Activated naive CD4-positive, alpha-beta T cell treated with Interleukin-2 at 50 U/mL for 16 hours (primary cell): ENCODE measurements around the gene WHRN.

Source experiments
- DNase-seq: peaks from one replicate; pipeline ENCODE4 v3.0.0-alpha.2; 2020

WHRN gene

DNA sequence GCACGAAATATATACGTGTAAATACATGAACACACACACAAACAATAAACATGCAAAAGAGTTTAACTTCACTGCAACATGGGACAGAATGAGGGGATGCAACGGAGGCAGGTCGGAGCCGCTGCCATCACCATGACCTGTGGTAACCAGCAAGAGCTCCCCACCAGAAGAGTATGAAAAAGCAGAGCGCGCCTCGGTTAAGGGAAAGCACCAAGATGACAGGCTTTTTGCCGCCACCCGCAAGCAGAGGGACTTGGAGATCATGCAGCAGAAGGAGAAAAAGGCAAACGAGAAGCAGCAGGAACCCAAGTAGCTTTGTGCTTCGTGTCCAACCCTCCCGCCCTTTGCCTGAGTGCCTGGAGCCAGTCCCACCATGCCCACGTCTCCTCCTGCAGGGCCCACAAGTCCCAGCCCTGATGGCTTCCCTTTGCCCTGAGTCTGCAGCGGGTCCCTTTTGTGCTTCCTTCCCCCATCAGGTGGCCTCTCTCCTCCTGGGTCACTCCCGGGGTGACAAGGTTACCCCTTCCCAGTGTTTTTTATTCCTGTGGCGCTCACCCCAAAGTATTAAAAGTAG is 13.8 kb downstream of the WHRN start:
- no peak for DNase-seq

DNA sequence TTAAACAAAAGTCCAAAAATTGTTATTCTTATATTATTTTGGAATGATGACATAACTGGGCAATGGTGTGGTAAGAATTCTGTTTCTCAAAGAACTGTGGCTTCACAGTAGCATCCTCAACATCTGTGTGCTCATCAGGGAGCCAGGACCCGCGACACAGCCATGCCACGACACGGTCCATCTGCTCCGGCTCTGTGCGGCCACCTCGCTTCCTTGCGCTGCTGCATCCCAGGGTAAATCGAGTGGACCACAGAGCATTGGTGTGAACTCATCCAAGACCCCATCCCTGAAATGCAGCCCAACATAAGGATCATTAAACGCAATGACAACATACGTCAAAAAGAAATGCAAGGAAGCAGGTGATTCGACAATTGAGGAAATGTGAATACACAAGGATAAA is 15.3 kb downstream of the WHRN start:
- DNase-seq, result no peak

DNA sequence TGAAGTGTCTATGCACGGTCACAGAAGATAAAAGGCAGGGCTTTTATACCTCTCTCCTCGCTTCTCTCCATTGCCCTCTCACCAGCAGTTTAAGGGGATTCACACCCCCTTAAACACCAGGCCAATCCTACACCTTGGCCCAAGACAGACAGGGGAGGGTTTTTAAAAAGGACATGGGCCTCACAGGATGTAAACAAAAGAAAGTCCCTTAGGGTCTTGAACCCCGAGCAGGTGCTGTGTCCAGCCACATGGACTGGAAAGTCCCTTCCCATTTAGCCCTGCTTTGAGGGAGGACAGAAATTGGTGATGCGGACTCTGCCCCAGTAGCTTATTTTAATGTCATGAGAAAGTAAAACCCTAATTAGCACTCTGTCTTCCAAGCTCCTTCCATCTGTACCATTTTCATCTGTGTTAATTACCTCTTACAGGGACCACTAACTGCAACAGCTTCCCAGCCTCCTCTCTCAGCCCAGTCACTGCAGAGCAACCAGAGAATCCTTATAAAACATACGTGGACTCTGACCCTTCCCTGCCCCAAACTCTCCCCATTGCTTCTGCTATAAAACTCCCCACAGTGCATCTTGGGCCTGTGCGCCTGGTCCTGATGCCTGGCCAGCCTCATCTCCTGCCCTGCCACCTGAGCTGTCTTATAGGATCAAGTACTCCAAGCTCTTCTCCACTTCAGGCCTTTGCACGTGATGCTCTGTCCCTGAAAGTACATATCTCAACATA is 16.7 kb downstream of the WHRN start:
- DNase-seq, result no peak

DNA sequence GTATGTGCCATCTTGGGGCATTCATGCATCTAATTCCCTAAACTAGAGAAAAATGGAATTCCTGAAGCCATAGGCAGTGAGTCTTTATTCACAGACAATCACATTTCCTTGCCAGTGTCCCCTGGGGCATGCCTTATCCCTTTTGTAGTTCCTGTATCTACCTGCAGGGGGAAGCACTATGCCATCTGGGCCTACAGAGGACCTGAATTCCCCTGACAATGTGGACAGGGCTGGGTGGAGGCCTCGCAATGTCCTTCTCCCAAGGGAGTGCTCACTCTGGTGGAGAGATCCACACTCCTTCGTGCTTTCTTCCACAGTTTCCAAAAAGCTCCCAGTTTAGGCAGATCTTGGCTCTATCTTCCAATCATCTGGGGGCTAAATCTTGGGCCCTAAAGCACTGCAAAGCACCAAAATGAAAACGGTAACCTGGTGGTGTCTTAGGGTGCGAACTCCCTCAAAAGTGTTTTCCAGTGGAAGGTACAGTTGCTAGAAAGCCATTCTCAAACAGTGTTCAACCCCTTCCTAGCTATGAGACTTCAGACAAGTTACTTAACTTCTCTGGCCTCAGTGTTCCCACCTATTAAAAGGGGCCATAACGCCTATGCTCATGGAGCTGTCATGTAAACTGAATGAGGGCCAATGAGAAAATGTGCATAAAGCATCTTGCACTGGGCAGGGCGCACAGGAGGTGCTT is 17.5 kb downstream of the WHRN start:
- DNase-seq, result peak; percentile 59

DNA sequence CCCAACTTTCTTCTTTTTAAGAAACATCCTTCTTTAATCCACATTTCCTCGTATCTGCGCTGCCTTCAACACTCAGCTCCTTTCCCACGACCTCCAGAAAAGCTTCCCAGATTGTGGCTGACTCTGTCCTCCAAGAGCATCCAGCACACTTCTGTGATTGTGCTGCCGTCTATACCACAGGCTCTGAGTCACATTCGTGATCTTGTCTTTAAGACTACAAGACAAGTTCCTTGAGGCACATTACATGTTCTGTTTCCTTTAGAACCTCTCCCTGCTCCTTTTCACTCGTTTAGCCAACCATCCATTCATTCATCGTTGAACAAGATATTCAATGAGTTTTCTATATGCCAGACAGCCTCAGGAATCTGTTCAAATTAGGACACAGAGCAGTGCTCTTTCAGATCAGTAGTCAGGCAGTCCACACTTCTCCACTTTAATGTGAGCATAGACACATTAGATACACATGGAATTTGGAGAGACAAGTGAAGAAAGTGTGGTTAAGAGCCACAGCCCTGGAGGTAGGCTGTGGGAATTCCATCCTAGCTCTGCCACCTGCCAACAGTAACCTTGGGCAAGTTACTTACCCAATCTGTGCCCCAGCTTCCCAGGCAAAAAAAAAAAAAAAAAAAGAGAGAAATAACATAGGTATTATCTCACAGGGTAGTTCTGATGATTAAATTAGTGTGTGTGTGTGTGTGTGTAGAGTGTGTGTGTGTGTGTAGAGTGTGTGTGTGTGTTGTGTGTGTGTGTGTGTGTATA is 18.9 kb downstream of the WHRN start:
- no peak for DNase-seq

DNA sequence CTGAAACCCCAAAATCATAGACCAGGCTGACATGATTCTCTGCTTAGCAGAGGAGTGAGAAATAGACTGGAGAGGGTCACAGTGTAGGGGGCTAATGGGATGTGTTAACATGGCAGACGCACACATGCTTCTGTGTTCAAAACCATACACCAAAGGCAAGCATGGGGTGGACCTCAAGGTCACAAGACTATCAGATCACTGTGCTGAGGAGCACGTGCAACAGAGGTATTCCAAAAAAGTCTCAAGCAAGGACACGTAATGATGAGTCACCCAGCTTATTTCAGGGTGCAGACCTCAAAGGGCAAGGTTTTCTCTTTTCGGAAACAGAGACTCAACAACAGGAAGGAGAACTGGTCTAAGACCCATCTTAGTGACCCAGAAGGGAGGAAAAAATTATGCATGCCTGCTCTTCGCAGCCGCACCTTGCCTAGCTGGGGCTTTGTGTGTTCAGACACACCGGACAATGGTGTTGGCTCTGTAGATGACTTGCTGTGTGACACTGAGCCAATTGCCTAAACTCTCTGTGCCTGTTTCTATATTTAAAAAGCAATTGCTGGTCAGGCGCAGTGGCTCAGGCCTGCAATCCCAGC is 20.3 kb downstream of the WHRN start:
- peak; percentile 42 for DNase-seq

DNA sequence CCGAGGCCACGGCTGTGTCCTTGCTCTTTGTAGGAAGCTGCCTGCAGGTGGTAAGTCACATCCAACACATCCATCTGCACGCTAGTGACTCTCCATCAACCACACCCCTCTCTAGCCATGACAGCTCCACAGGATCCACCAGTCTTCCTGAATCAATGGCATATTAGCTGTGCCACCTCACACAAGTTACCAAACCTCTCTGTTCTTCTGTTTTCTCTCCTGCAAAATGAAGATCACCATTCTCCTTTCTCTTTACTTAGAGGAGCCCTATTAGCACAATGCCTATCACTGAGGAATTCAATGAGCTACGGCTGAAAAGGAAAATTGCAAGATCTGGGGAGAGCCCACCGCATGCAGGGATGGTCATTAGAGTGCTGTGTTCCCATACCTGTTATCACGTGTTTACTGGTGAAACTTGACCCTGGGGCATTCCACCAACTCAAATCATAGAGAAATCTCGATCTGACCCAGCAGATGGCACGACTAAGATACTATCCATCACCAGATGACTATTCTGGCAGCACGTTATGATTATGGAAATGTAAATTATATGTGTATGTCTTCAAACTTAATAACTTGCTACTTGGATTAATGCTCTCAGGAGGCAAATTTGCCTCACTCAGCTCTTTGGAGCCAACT is 20.9 kb downstream of the WHRN start:
- no peak for DNase-seq

DNA sequence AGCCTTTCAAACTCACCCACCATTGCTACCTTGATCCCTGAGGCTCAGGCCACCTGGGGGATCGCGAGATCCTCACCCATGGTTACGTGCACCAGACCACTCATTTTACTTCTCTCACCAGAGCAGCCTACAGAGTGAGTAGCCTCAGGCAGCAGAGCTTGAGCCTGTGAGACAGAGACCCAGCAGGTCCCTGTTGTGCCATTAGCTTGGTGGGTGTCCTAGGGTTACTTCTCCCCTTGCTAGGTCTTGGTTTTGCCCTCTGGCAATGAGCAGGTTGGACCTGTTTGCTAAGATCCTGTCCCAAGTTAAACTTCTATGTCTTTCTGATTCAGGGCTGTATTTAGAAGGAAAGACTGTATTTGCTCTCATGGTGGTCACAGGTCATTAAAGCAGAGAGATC is 21.8 kb downstream of the WHRN start:
- DNase-seq, result no peak

DNA sequence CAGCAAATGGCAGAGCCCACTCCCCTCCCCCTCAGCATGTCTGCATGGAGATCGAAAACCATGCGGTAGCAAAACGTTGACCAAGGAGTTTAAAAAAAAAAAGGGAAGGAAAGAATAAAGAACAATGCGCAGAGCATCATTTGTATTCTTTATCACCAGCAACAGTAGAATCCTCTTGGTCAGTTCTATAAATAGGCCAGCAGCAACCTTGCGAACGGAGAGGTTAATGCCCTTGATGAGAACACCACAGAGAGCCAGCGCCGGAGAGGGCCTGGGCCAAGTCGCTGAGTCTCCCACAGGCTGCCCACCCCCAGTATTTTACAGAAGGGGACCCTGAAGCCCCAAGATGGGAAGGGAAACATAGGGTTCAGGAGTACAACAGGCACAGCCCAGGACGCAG is 22.7 kb downstream of the WHRN start:
- DNase-seq, result no peak

DNA sequence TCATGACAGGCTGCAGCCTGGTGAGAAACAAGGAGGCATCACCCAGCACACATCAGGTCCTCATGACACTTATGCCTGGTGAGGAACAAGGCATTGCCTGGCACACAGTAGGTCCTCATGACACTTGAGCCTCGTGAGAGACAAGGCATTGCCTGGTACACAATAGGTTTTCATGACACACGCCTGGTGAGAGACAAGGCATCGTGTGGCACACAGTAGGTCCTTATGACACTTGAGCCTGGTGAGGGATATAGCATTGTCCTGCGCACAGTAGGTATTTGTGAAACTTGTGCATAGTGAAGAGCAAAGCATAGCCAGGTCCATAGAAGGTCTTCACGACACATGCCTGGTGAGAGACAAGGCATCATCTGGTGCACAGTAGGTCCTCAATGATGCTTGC is 23.5 kb downstream of the WHRN start:
- no peak for DNase-seq

DNA sequence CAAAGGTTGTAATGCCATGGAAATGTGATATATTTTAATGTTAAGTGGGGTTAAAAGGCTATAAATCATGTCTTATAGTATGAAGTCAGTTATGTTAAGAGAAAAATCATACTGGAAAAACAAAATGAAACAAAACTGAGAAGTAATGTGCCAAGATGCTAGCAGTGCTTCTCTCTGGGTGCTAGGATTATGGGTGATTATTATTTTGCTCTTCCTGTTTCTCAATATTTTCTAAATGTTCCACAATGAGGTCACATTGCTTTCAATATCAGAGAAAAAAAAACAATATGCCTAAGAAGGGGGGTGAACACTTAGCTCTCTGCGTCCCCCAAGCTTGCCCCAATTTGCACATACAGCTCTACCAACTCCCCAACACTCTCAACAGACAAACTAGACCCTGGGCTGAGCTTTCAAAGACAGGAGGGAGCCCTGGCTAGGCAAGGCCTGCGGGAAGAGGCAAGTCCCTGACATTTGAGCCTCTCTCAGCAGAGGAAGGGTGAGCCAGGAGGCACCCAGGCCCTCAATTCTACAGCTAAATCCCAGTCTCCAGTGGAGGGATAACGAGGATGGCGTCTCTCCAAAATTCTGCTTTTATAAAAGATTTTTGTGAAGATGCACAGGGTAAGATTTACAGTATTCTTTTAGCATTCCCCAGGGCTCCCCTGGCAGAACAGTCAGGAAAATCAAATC is 24.4 kb downstream of the WHRN start:
- DNase-seq, result no peak

DNA sequence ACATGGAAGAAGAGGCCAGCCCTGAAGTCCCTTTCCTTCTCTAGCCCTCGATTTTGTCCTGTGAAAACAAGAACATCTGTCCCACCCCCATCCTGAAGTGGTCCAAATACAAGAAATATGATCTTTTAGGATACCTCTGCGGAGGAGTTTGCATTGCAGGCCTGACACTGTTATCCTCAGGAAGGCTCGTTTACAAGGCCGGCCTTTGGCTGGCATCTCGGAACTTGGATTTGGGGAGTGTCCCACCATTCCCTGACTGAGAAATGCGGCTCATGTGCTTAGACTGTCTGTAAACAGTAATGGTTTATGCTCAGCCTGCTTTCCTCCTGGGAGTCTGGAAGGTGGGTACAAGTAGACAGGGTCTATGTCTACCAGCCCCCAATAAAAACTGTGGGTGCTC is 26.4 kb downstream of the WHRN start:
- no peak for DNase-seq

DNA sequence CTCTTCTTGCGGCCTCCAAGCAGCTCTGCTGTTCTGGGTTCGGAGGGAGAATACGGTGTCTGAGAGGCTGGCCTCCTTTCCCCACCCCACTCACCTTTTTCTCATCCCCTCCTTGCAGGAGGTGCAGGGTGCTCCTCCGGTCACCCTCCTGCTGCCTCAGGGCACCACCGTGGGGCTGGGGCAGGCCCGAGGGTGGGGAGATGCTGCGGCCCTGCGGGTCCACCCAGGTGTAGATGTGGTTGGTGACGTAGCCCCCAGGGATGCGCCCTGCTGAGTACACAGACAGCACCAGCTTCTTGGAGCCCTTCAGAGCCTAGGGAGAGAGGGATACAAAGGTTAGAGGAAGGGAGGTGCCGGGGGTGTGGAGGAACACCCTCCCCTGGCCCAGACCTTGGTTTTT is 26.8 kb downstream of the WHRN start:
- DNase-seq, result no peak

DNA sequence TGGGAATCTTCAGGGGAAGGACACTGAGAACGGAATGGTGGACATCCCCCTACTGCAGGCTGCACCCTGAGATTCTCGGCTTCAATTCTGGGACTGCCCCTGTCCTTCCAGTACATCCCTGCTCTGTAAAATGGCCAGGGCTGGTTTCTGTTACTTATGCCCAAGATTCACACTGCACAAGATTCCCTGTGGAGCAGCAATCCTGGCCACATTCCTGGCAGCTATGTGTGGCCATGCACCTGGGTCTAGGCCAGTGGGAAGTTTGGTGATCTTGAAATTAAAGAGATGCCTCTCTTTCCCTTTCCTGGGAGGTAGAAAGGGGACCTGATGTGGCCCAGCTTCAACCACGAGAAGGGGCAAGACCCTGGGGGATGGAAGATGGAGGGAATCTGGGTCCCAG is 27.6 kb downstream of the WHRN start:
- DNase-seq, result no peak

DNA sequence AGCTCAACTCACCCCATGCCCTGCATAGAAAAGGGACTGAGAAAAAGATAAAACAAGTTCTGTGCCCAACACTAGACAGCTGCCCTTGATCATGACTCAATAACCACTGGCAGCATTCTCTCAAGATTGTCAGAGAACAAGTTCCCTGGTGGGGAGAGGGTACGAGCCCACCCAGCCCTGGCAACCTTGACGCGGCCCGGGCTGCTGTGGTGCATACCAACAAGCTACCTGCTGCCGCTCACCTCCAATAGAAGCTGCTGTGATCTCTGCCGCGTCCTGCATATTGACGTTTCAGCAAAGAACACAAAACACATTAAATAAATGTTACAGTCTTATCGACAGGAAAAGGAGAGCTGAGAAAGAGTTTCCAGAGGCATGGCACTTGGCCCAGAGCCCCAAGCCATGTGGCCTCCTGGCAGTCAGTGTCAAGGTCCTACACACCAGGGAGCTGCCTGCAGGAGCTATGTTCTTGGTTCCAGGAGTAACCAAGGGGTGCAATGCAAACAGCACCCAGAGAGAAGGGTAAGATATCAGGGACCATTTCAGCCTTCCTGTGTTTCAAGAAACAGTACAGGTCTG is 28.3 kb downstream of the WHRN start:
- no peak for DNase-seq

DNA sequence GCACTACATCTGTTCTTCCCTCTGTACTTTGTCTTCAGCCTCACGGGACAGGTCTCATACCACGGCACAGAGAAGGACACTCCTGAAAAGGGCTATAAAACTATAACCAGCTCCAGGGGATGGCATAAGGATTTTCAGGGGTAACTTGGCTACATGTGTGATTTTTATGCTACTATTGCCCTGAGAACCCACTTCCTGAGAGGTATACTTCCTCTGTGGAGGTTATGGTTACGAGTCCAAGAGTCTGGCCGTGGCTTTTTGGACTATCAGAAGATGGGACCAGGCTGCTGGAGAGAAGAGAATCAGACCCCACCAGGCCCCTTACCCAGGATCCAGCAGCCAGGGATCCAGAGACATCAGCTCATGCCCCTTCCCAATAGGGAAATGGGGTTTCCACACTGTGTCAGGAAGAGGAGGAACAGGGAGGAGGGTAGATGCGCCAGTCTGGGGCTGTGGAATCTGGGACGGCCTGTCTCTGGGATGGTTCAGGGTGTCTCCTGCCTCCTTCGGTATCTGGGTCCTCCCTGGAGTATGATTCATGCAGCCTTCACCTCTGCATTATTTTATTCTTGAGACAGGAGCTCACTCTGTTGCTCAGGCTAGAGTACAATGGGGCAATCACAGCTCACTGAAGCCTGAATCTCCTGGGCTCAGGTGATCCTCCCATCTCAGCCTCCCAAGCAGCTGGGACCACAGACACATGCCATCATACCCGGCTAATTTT is 29.7 kb downstream of the WHRN start:
- DNase-seq, result no peak

DNA sequence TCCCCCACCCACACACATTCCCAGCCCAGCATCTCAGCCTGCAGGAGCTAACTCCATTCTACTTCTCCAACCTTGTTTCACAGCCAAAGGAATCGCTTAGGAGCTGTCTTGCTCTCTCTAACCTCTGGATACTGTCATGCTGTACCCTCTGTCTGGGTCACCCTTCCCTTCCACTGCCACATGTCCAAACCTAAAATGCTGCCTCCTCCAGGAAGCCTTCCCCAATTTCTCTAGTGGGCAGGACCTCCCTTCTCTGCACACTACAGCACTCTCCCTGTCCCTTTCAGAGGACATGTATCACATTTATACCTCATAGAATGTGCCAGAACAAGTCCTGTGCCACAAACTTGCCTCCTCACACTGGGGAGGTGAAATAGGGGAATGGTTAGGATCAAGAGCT is 30.8 kb downstream of the WHRN start:
- DNase-seq, result no peak

DNA sequence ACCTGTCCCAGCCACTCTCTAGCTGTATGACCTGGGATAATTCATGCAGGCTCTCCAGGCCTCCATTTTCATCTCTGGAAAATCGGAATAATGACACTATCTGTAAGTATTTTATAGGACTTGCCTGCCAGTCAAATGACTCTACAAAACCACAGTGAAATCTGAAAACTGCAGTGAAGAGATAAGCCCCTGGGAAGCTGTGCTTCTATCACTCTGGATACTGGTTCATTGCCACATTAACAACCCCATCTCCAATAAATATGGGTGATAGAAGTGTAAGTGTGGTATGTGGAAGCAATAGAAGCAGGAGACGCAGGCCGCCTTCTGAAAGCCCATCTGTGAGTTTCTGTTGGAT is 31.8 kb downstream of the WHRN start:
- no peak for DNase-seq

DNA sequence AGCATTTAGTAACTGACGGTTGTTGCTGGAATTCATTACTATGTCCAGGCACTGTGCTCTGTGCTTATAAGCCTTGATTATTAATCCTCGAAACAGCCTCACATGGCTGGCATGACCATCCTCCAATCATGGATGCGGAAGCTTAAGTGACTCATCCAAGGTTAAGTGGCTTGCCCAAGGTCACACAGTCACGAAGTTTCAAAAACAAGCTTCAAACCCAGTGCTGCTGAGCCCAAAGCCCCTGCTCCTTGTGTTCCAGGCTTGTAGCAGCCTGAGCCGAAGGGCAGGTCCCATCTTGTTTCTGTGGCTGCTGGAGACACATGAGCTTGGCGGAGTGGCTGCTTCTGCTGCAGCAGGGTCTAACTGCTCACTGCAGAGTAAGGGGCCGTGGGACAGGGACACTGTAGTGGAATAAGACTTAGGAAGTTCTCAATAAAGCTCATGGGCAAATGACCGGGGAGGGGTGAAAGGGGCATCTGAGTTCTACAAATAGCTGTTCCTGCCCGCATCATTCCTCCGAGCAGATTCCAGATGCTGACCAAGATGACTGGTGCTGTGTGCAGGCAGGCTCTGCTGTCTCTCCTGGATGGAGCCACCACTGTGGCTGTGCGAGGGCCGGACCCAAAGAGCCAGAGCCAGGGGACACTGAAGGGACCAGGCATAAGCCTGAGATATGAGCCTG is 32.4 kb downstream of the WHRN start:
- DNase-seq, result no peak

DNA sequence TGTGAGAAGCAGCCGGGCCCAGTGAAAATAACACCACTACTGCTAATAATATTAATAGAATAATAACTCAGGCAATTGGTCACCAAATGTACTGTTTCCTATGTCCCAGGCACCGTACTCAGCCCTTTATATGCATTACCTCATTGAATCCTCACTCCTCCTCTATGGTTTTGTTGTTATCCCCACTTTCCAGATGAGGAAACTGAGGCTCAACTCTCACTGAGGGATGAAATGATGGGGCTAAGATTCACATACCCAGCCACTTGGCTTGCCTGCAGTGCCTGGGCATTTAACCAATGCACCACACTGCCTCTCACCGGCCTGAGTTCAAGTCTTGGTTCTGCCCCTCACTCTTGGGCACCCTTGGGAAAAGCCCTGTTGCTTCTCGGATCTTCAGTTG is 34.1 kb downstream of the WHRN start:
- no peak for DNase-seq

DNA sequence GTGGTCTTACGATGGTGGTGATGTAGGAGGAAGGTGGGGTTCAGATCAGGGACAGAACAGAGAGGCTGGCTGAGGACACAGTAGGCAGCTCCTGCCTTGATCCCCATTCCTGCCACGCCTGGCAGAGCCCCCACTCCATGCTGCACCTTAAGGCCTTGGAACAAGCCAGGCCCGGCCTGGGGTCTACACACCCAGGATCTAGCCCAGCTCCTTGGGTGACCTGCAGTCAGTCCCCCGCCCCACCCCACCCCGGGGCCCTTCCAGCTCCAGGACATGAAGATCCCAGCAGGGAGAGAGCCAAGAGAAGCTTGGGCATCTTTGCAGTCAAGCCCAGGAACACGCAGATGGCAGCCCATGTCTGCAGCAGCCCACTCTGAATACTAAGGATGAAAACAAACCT is 34.7 kb downstream of the WHRN start:
- no peak for DNase-seq
